Measurements from ENCODE around the gene COQ10B.

DNA sequence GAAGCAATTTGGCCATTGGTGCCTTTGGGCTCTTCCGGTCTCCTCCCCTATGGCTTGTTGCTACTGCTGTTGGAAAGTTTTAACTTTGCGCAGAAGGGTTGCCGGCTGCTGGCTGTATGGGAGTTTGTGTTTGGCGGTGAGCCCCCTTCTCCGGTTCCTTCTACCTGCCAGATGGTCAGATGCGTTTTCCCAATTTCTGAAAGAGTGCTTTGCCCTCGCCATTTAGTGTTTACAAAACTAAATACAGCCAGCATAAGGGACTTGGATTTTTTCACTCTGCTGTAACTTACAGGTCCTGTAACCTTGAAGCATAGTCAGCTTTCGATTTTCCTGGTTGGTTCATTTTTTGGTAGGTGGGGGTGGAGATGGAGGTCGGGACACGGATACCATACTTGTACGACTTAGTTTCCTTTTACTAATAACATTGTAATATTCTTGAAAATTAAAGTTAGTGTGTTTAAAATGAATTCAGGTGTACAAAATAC lies 604 bp downstream of the COQ10B start:
- TF ChIP-seq, protein P1, sequence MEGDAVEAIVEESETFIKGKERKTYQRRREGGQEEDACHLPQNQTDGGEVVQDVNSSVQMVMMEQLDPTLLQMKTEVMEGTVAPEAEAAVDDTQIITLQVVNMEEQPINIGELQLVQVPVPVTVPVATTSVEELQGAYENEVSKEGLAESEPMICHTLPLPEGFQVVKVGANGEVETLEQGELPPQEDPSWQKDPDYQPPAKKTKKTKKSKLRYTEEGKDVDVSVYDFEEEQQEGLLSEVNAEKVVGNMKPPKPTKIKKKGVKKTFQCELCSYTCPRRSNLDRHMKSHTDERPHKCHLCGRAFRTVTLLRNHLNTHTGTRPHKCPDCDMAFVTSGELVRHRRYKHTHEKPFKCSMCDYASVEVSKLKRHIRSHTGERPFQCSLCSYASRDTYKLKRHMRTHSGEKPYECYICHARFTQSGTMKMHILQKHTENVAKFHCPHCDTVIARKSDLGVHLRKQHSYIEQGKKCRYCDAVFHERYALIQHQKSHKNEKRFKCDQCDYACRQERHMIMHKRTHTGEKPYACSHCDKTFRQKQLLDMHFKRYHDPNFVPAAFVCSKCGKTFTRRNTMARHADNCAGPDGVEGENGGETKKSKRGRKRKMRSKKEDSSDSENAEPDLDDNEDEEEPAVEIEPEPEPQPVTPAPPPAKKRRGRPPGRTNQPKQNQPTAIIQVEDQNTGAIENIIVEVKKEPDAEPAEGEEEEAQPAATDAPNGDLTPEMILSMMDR (IDR thresholded peaks at IDR 0.05; ENCODE audit: low read depth, low read length, missing input control): no peak
- TF ChIP-seq EGR1 (IDR thresholded peaks at IDR 0.05; ENCODE audit: low read depth in 2 of 2): no peak
- TF ChIP-seq RAD21 (IDR thresholded peaks at IDR 0.05): peak; percentile 9 to 12
- TF ChIP-seq, protein P2, sequence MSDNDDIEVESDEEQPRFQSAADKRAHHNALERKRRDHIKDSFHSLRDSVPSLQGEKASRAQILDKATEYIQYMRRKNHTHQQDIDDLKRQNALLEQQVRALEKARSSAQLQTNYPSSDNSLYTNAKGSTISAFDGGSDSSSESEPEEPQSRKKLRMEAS (IDR thresholded peaks at IDR 0.05): no peak
- TF ChIP-seq YY1 (IDR thresholded peaks at IDR 0.05): no peak
- no peak for TF ChIP-seq JUND (IDR thresholded peaks at IDR 0.05)
